ENCODE results near the gene LHB. TPM values are rescaled to one million over a fixed set of nuclear protein-coding genes. Genes with fewer than 3 reads are reported as not detected.

Gene LHB
- total RNA-seq, 1 experiment from 2014 or later = 0.68 TPM

GRCh38 chr19:49061000-49061399 lies 44.1 kb upstream of the LHB start:
- no peak overlapping the region for H3K4me3 ChIP-seq (ENCODE audit: low read depth, low read length)
- H3K27me3 Mint-ChIP-seq (ENCODE audit: insufficient read depth, unreplicated experiment) = peaks cover 6% of the 10 kb centered on the region
- ChIA-PET POLR2A (no interaction called here), CTCF (no interaction called here)
- no peak overlapping the region for H3K4me3 Mint-ChIP-seq (ENCODE audit: unreplicated experiment)
- peaks cover 6% of the 10 kb centered on the region for H3K36me3 Mint-ChIP-seq (ENCODE audit: insufficient read depth, unreplicated experiment)
- H3K4me1 ChIP-seq = peaks cover 21% of the 10 kb centered on the region
- intact Hi-C loops (cut with micrococcal nuclease; ENCODE audit: unreplicated experiment) = no loop called here
- H3K4me1 Mint-ChIP-seq (ENCODE audit: low read depth, unreplicated experiment) = peaks cover 15% of the 10 kb centered on the region
- BruUV-seq (replicated peaks) = TSS peak; percentile 32
- no peak for TF ChIP-seq CTCF (IDR thresholded peaks at IDR 0.05; ENCODE audit: insufficient read depth in 1 of 2, low read depth in 1 of 2, low read length in 1 of 2, severe bottlenecking in 1 of 2, unreplicated experiment in 1 of 2)
- H3K9me3 Mint-ChIP-seq (ENCODE audit: unreplicated experiment) = no peaks in the 10 kb centered on the region
- no peak for DNase-seq
- H3K27ac Mint-ChIP-seq (ENCODE audit: unreplicated experiment) = no peak overlapping the region
- H3K27me3 ChIP-seq (replicated peaks; ENCODE audit: control insufficient read depth, insufficient read depth, low read length) = no peaks in the 10 kb centered on the region
- no peaks in the 10 kb centered on the region for H3K9me3 ChIP-seq
- no peaks in the 10 kb centered on the region for H3K36me3 ChIP-seq (ENCODE audit: control insufficient read depth, insufficient read depth, low read length)

GRCh38 chr19:49059053-49059452 lies 42.2 kb upstream of the LHB start:
- H3K4me1 ChIP-seq = peaks cover 7% of the 10 kb centered on the region
- Mint-ChIP-seq H3K27me3 (ENCODE audit: insufficient read depth, unreplicated experiment) (peaks cover 6% of the 10 kb centered on the region), H3K4me3 (ENCODE audit: unreplicated experiment) (no peak overlapping the region), H3K36me3 (ENCODE audit: insufficient read depth, unreplicated experiment) (peaks cover 6% of the 10 kb centered on the region), H3K9me3 (ENCODE audit: unreplicated experiment) (no peaks in the 10 kb centered on the region), H3K27ac (ENCODE audit: unreplicated experiment) (peak overlapping the region; percentile 54), H3K4me1 (ENCODE audit: low read depth, unreplicated experiment) (peaks cover 8% of the 10 kb centered on the region)
- BruUV-seq (replicated peaks) = no TSS peak
- no peaks in the 10 kb centered on the region for H3K9me3 ChIP-seq
- TF ChIP-seq CTCF (IDR thresholded peaks at IDR 0.05; ENCODE audit: insufficient read depth in 1 of 2, low read depth in 1 of 2, low read length in 1 of 2, severe bottlenecking in 1 of 2, unreplicated experiment in 1 of 2) = no peak
- DNase-seq = no peak
- H3K36me3 ChIP-seq (ENCODE audit: control insufficient read depth, insufficient read depth, low read length) = no peaks in the 10 kb centered on the region
- POLR2A ChIA-PET = no interaction called here
- no peaks in the 10 kb centered on the region for H3K27me3 ChIP-seq (replicated peaks; ENCODE audit: control insufficient read depth, insufficient read depth, low read length)
- CTCF ChIA-PET = interaction anchor here (0.6 to 1.7 kb wide), 3 partner anchors 10 to 713 kb away, joined by 4 to 9 read pairs (median 5); no protein-coding TSS in a partner anchor
- no peak overlapping the region for H3K4me3 ChIP-seq (ENCODE audit: low read depth, low read length)
- intact Hi-C loops (cut with micrococcal nuclease; ENCODE audit: unreplicated experiment) = no loop called here

DNA sequence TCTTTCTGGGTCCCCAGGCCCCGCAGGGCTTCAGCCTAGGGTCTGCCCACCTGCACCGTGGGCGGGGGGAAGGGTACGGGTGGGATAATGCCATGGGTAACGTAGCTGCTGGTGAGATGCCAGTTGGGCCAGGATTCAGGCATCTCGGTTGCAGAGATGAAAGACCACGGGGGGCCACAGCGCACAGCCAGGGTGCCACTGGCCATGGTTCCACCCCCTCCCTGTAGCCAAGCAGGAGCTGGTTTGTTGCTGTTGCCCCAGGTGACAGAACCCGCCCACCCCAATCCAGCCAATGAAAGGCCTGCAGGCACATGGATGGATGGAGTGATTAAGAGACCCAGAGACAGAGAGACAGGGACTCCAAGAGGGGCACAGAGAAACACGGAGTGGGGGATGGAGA lies 41.7 kb upstream of the LHB start:
- H3K27me3 Mint-ChIP-seq (ENCODE audit: insufficient read depth, unreplicated experiment) = peaks cover 9% of the 10 kb centered on the region
- H3K4me1 Mint-ChIP-seq (ENCODE audit: low read depth, unreplicated experiment) = peaks cover 8% of the 10 kb centered on the region
- H3K4me3 Mint-ChIP-seq (ENCODE audit: unreplicated experiment) = peak overlapping the region; percentile 73
- H3K4me1 ChIP-seq = peaks cover 3% of the 10 kb centered on the region
- no peak for TF ChIP-seq CTCF (IDR thresholded peaks at IDR 0.05; ENCODE audit: insufficient read depth in 1 of 2, low read depth in 1 of 2, low read length in 1 of 2, severe bottlenecking in 1 of 2, unreplicated experiment in 1 of 2)
- no TSS peak for BruUV-seq (replicated peaks)
- H3K36me3 ChIP-seq (ENCODE audit: control insufficient read depth, insufficient read depth, low read length) = no peaks in the 10 kb centered on the region
- DNase-seq = peak; percentile 62 to 71
- no peak overlapping the region for H3K4me3 ChIP-seq (ENCODE audit: low read depth, low read length)
- intact Hi-C loops (cut with micrococcal nuclease; ENCODE audit: unreplicated experiment) = no loop called here
- ChIA-PET POLR2A (no interaction called here), CTCF (interaction anchor here (0.6 to 1.7 kb wide), 3 partner anchors 11 to 713 kb away, joined by 4 to 9 read pairs (median 5); no protein-coding TSS in a partner anchor)
- H3K9me3 ChIP-seq = no peaks in the 10 kb centered on the region
- peaks cover 6% of the 10 kb centered on the region for H3K36me3 Mint-ChIP-seq (ENCODE audit: insufficient read depth, unreplicated experiment)
- no peaks in the 10 kb centered on the region for H3K27me3 ChIP-seq (replicated peaks; ENCODE audit: control insufficient read depth, insufficient read depth, low read length)
- no peaks in the 10 kb centered on the region for H3K9me3 Mint-ChIP-seq (ENCODE audit: unreplicated experiment)
- peak overlapping the region; percentile 54 for H3K27ac Mint-ChIP-seq (ENCODE audit: unreplicated experiment)

All from Caco-2 (cell line).